ENCODE data around the gene UTP25. TPM values are rescaled to one million over a fixed set of nuclear protein-coding genes. Genes with fewer than 3 reads are reported as not detected.

UTP25 gene
- total and polyA plus RNA-seq, 8 donors: 1.1 to 10.6 (median 2.2) TPM

DNA sequence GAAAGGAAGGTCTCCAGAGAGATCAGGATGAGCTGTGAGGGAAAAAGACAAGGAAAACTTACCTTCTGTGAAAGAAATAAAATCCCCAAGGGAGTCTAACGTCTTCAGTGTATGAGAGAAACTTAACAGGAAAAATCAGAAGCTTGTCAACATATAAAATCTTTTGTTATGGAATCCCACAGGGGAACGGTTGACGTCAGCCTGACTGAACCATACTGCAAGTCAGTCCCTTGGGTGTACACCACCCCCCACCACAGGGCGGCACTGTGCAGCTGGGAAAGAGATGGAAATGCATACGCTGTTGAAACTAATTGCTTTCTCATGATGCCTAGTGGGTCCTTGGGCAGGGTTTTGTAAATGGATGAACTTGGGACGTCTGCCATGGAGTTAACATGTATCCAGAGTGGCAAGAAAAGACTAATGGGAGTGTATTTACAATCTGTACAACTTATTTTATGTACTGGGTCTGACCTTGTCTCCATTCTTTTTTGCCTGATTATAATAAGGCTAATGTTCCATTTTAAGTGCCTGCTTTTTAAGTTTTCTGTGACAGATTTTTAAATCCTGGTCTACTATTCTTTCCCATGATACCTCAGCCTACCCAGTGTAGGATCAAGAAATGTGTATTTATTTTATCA is 22.7 kb downstream of the UTP25 start:
- no peaks in the 10 kb centered on the region for H3K27me3 ChIP-seq
- TF ChIP-seq EP300 (IDR thresholded peaks at IDR 0.05): no peak
- TF ChIP-seq, protein P1, sequence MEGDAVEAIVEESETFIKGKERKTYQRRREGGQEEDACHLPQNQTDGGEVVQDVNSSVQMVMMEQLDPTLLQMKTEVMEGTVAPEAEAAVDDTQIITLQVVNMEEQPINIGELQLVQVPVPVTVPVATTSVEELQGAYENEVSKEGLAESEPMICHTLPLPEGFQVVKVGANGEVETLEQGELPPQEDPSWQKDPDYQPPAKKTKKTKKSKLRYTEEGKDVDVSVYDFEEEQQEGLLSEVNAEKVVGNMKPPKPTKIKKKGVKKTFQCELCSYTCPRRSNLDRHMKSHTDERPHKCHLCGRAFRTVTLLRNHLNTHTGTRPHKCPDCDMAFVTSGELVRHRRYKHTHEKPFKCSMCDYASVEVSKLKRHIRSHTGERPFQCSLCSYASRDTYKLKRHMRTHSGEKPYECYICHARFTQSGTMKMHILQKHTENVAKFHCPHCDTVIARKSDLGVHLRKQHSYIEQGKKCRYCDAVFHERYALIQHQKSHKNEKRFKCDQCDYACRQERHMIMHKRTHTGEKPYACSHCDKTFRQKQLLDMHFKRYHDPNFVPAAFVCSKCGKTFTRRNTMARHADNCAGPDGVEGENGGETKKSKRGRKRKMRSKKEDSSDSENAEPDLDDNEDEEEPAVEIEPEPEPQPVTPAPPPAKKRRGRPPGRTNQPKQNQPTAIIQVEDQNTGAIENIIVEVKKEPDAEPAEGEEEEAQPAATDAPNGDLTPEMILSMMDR (IDR thresholded peaks at IDR 0.05): peak in 2 of 7 experiments; percentile 17 to 34
- H3K9me3 ChIP-seq: no peaks in the 10 kb centered on the region
- peaks cover 37 to 100% (median 96%) of the 10 kb centered on the region in 4 donors for H3K36me3 ChIP-seq
- no peak overlapping the region for H3K27ac ChIP-seq
- 57 to 69% (median 59%) methylated on average over 6 of the region's 6 CpGs for WGBS, 5 donors
- no peak overlapping the region for H3K4me3 ChIP-seq
- DNase-seq: peak; percentile 36 to 51
- intact Hi-C loops (cut with DNase I; ENCODE audit: low total_unique reads): no loop called here
- H3K4me1 ChIP-seq: no peaks in the 10 kb centered on the region

DNA sequence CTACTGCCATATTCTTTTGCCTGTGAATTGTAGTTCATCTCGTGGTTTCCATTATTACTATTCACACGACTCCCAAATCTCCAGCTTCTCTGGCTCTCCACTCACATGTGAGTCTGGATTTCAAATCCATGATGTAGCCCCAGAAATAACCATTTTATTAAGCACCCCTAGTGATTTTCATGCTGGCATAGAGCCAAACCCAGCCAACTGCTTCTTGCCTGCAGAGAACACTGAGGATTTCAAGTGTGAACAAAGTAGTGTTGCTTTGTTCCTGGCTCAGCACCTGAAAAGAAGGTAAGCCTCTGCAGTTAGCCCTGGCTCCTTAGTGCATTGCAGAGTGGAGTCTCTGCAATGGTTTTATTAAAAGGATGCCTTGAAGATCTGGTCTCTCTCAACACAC is 25.9 kb downstream of the UTP25 start:
- Histone ChIP-seq H3K27me3 (no peaks in the 10 kb centered on the region), H3K36me3 (peaks cover 34 to 76% (median 68%) of the 10 kb centered on the region in 4 donors), H3K4me1 (no peaks in the 10 kb centered on the region), H3K27ac (no peak overlapping the region), H3K4me3 (no peak overlapping the region), H3K9me3 (no peaks in the 10 kb centered on the region)
- TF ChIP-seq POLR2AphosphoS5 (IDR thresholded peaks at IDR 0.05) (no peak), EP300 (IDR thresholded peaks at IDR 0.05) (no peak)
- TF ChIP-seq, protein P1 (IDR thresholded peaks at IDR 0.05): no peak
- WGBS, 5 donors: 89 to 100% (median 98%) methylated on average over 2 of the region's 2 CpGs
- intact Hi-C loops (cut with DNase I; ENCODE audit: low total_unique reads): no loop called here
- no peak for DNase-seq

DNA sequence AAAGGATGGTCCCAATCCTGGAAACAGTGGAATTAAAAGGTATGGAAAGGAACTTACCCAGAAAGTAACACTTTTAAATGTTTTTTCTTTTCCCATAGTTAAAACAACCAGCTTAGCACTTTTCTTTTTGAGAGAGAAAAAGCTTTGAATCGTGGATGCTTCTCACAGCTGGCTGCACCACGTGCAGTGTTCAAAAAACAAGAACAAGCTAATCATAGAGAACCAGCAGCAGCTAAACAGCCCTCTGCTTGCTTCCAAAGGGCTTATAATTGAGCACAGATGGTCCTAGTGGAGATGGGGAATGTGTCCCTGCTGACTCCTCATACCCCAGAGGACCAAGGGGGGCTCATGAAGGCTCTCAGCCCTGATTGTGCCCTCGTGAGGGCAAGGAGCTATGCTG is 26.4 kb downstream of the UTP25 start:
- DNase-seq: no peak
- TF ChIP-seq, protein P1 (IDR thresholded peaks at IDR 0.05): no peak
- TF ChIP-seq EP300 (IDR thresholded peaks at IDR 0.05): no peak
- TF ChIP-seq POLR2A (IDR thresholded peaks at IDR 0.05): no peak
- TF ChIP-seq POLR2AphosphoS5 (IDR thresholded peaks at IDR 0.05): no peak
- no peak overlapping the region for H3K4me3 ChIP-seq
- no peaks in the 10 kb centered on the region for H3K27me3 ChIP-seq
- H3K27ac ChIP-seq: no peak overlapping the region
- H3K9me3 ChIP-seq: no peaks in the 10 kb centered on the region
- H3K36me3 ChIP-seq: peaks cover 34 to 71% (median 63%) of the 10 kb centered on the region in 4 donors
- intact Hi-C loops (cut with DNase I; ENCODE audit: low total_unique reads): no loop called here
- H3K4me1 ChIP-seq: no peaks in the 10 kb centered on the region
- WGBS, 5 donors: 56 to 93% (median 84%) methylated on average over 3 of the region's 3 CpGs

DNA sequence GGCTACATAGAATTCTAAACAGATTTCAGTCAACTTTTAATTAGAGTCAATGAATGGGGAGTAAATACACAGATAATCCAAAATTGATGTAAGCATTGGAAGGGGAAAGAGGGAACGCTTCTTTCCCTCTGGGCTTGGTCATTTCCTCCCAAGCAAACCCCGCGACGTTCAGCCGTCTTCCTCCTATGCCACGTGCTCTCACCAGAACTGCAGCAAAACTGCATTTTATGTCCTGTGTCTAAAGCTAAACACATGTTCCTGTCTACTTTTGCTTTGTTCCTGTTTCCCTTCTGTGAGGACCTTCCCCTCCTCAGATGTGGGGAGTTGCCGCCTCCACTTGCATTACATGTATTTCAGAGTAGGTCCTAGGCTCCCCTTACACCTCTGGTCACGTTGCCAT is 27.2 kb downstream of the UTP25 start:
- WGBS, 5 donors: 72 to 86% (median 81%) methylated on average over 8 of the region's 8 CpGs
- Histone ChIP-seq H3K4me1 (no peaks in the 10 kb centered on the region), H3K27ac (no peak overlapping the region), H3K27me3 (no peaks in the 10 kb centered on the region), H3K36me3 (peaks cover 28 to 64% (median 55%) of the 10 kb centered on the region in 4 donors), H3K4me3 (no peak overlapping the region), H3K9me3 (no peaks in the 10 kb centered on the region)
- intact Hi-C loops (cut with DNase I; ENCODE audit: low total_unique reads): no loop called here
- DNase-seq: no peak
- TF ChIP-seq, protein P1 (IDR thresholded peaks at IDR 0.05): no peak
- TF ChIP-seq EP300 (IDR thresholded peaks at IDR 0.05): no peak
- no peak for TF ChIP-seq POLR2AphosphoS5 (IDR thresholded peaks at IDR 0.05)
- no peak for TF ChIP-seq POLR2A (IDR thresholded peaks at IDR 0.05)

All from stomach (tissue), 9 donors.